CD8-positive, alpha-beta memory T cell (primary cell): Measurements from ENCODE around the gene SGMS2. TPM values are rescaled to one million over a fixed set of nuclear protein-coding genes. Genes with fewer than 3 reads are reported as not detected.

Experiments used
- CTCF ChIA-PET: fragments of 350-600 bp; sonication (Branson Sonifier 250); formaldehyde crosslinking; loops from one replicate; lab custom pipeline; 2021; ENCODE audit warnings: antibody characterized with exemption; lab: Charles Lee
- POLR2A ChIA-PET: fragments of 350-600 bp; sonication (Branson Sonifier 250); formaldehyde crosslinking; loops from one replicate; lab custom pipeline; 2021; ENCODE audit warnings: antibody characterized with exemption; lab: Charles Lee
- DNase-seq, 5 donors: peaks; one replicate each; pipeline versions ENCODE4 v3.0.0 to v3.0.0-alpha.2; 2020 to 2022; ENCODE audit warnings: mixed read lengths in 1 of 5
- H3K27ac ChIP-seq: one replicate; pipeline ENCODE4 v1.7.0; 2013; ENCODE audit warnings: low read depth, mild to moderate bottlenecking, low read length, moderate library complexity
- H3K27me3 ChIP-seq: 2 replicates; pipeline ENCODE4 v1.7.0; 2013; ENCODE audit warnings: low read length, mild to moderate bottlenecking; ENCODE audit not compliant: insufficient read depth, poor library complexity, severe bottlenecking
- H3K36me3 ChIP-seq: 2 replicates; pipeline ENCODE4 v1.7.0; 2013; ENCODE audit warnings: mild to moderate bottlenecking, low read length, moderate library complexity; ENCODE audit not compliant: insufficient read depth
- H3K4me1 ChIP-seq: 2 replicates; pipeline ENCODE4 v1.7.0; 2013; ENCODE audit warnings: mild to moderate bottlenecking, low read length, moderate library complexity; ENCODE audit not compliant: insufficient read depth
- H3K4me3 ChIP-seq: 2 replicates; pipeline ENCODE4 v1.7.0; 2013; ENCODE audit warnings: mild to moderate bottlenecking, low read length
- H3K9me3 ChIP-seq: 2 replicates; pipeline ENCODE4 v1.7.0; 2013; ENCODE audit warnings: mild to moderate bottlenecking, low read length
- H3K27ac Mint-ChIP-seq, 8 donors: one replicate each; pipeline ENCODE4 v1.8.0; 2020 to 2021; ENCODE audit warnings: mixed read lengths in 8 of 8, mild to moderate bottlenecking in 6 of 8, inconsistent platforms in 3 of 8, moderate library complexity in 3 of 8
- H3K27me3 Mint-ChIP-seq, 2 donors: one replicate each; pipeline ENCODE4 v1.8.0; 2020 to 2021; ENCODE audit warnings: mixed read lengths in 2 of 2, mild to moderate bottlenecking in 1 of 2, moderate library complexity in 1 of 2
- H3K36me3 Mint-ChIP-seq, 3 donors: one replicate each; pipeline ENCODE4 v1.8.0; 2020 to 2021; ENCODE audit warnings: mixed read lengths in 3 of 3, inconsistent platforms in 1 of 3, mild to moderate bottlenecking in 1 of 3
- H3K4me1 Mint-ChIP-seq, 3 donors: one replicate each; pipeline ENCODE4 v1.8.0; 2020 to 2021; ENCODE audit warnings: mixed read lengths in 3 of 3, inconsistent platforms in 1 of 3, mild to moderate bottlenecking in 1 of 3
- H3K4me3 Mint-ChIP-seq, 7 donors: one replicate each; pipeline ENCODE4 v1.8.0; 2020 to 2021; ENCODE audit warnings: mixed read lengths in 7 of 7, mild to moderate bottlenecking in 6 of 7, moderate library complexity in 4 of 7, inconsistent platforms in 2 of 7
- H3K9me3 Mint-ChIP-seq, 5 donors: one replicate each; pipeline ENCODE4 v1.8.0; 2020 to 2022; ENCODE audit warnings: mixed read lengths in 5 of 5, mild to moderate bottlenecking in 3 of 5, moderate library complexity in 2 of 5, inconsistent platforms in 1 of 5
- polyA plus RNA-seq: library from polyadenylated mRNA; unstranded; fragments of 300-500 nt; fragmentation: Illumina TruSeq; gene quantifications from one replicate; pipeline ENCODE4 v1.2.3, GENCODE V29; 2021
- total RNA-seq, 2 experiments: library from RNA; stranded (reverse); gene quantifications; one replicate each; pipeline ENCODE4 v1.2.3, GENCODE V29; 2021

SGMS2 gene
- total and polyA plus RNA-seq, 3 experiments from 2014 or later = 0.35 to 0.61 TPM; not detected in 1

GRCh38 chr4:107951551-107951950, 126.8 kb downstream of the SGMS2 start:
- Mint-ChIP-seq H3K27me3 (peaks cover 0 to 2% of the 10 kb centered on the region in 2 donors), H3K4me3 (no peak overlapping the region), H3K27ac (no peak overlapping the region), H3K4me1 (no peaks in the 10 kb centered on the region), H3K9me3 (peaks cover 13 to 17% (median 15%) of the 10 kb centered on the region in 5 donors), H3K36me3 (peaks cover 19 to 42% (median 20%) of the 10 kb centered on the region in 3 donors)
- H3K27me3 ChIP-seq = no peaks in the 10 kb centered on the region
- ChIA-PET CTCF (no interaction called here), POLR2A (no interaction called here)
- no peak overlapping the region for H3K4me3 ChIP-seq
- DNase-seq = no peak
- H3K27ac ChIP-seq = no peak overlapping the region
- no peaks in the 10 kb centered on the region for H3K9me3 ChIP-seq
- H3K36me3 ChIP-seq = no peaks in the 10 kb centered on the region
- H3K4me1 ChIP-seq = no peaks in the 10 kb centered on the region

- peaks cover 14 to 23% (median 18%) of the 10 kb centered on the region in 5 donors for H3K9me3 Mint-ChIP-seq
- ChIA-PET CTCF (no interaction called here), POLR2A (no interaction called here)
- Histone ChIP-seq H3K27ac (no peak overlapping the region), H3K4me1 (no peaks in the 10 kb centered on the region), H3K27me3 (no peaks in the 10 kb centered on the region), H3K4me3 (no peak overlapping the region), H3K9me3 (no peaks in the 10 kb centered on the region), H3K36me3 (no peaks in the 10 kb centered on the region)
- no peak for DNase-seq
- peaks cover 4 to 8% of the 10 kb centered on the region in 2 donors for H3K27me3 Mint-ChIP-seq
- H3K27ac Mint-ChIP-seq = peak overlapping the region in 1 of 8 donors; percentile 15
- peaks cover 8 to 25% (median 12%) of the 10 kb centered on the region in 3 donors for H3K36me3 Mint-ChIP-seq
- H3K4me1 Mint-ChIP-seq = no peaks in the 10 kb centered on the region
- H3K4me3 Mint-ChIP-seq = no peak overlapping the region
Measured at GRCh38 chr4:107956011-107956410, 131.3 kb downstream of the SGMS2 start.

Other genes starting within 250 kb of the SGMS2 start
- 10 to 100 TPM; 26.6 to 27.9 TPM for gene PAPSS1, start 104.7 kb upstream of the SGMS2 start, total RNA-seq
- gene PAPSS1, start 104.7 kb upstream of the SGMS2 start, polyA plus RNA-seq = 30.9 TPM
- gene CYP2U1, start 106.6 kb downstream of the SGMS2 start, total RNA-seq = 1 to 10 TPM; 2.7 to 2.9 TPM
- 4.0 TPM for gene CYP2U1, start 106.6 kb downstream of the SGMS2 start, polyA plus RNA-seq
- 10 to 100 TPM; 38.5 to 40.9 TPM for gene HADH, start 165.0 kb downstream of the SGMS2 start, total RNA-seq
- gene HADH, start 165.0 kb downstream of the SGMS2 start, polyA plus RNA-seq = 33.6 TPM